Nephron progenitor cell (in vitro differentiated cells): ENCODE data around the gene MAT2B.

Experiments
- DNase-seq: peaks from one replicate; pipeline ENCODE4 v3.0.0; 2021
- H3K27ac Mint-ChIP-seq: 2 replicates; pipeline ENCODE4 v1.8.0; 2021; ENCODE audit warnings: mild to moderate bottlenecking, moderate library complexity, mixed read lengths
- H3K27me3 Mint-ChIP-seq: 2 replicates; pipeline ENCODE4 v1.8.0; 2021; ENCODE audit warnings: mild to moderate bottlenecking, low read depth, mixed read lengths; ENCODE audit not compliant: poor library complexity
- H3K36me3 Mint-ChIP-seq: 2 replicates; pipeline ENCODE4 v1.8.0; 2021; ENCODE audit warnings: low read depth, mixed read lengths
- H3K4me1 Mint-ChIP-seq: 2 replicates; pipeline ENCODE4 v1.8.0; 2021; ENCODE audit warnings: mixed read lengths
- H3K4me3 Mint-ChIP-seq: 2 replicates; pipeline ENCODE4 v1.8.0; 2021; ENCODE audit warnings: mild to moderate bottlenecking, moderate library complexity, mixed read lengths
- H3K9me3 Mint-ChIP-seq: 2 replicates; pipeline ENCODE4 v1.8.0; 2021; ENCODE audit warnings: mild to moderate bottlenecking, moderate library complexity, mixed read lengths
- CTCF ChIP-seq: fragments of 200-600 bp; sonication (generic); IDR thresholded peaks from 2 replicates; pipeline ENCODE4 v1.5.0; 2021; ENCODE audit warnings: antibody characterized with exemption

MAT2B gene

GRCh38 chr5:163567811-163568210 lies 62.4 kb downstream of the MAT2B start:
- DNase-seq, result no peak
- no peak for TF ChIP-seq CTCF
- peaks cover 22% of the 10 kb centered on the region for H3K4me1 Mint-ChIP-seq
- H3K27me3 Mint-ChIP-seq, result peaks cover 73% of the 10 kb centered on the region
- no peak overlapping the region for H3K4me3 Mint-ChIP-seq
- H3K36me3 Mint-ChIP-seq, result no peaks in the 10 kb centered on the region
- no peaks in the 10 kb centered on the region for H3K9me3 Mint-ChIP-seq
- H3K27ac Mint-ChIP-seq, result no peak overlapping the region
